Hypothalamus (tissue), 51 donors: Measurements from ENCODE around the gene CEMP1.

Experiments used
- DNase-seq, 51 donors: peaks; one replicate each; lab custom pipeline; 2025; lab: John Stamatoyannopoulos, UW

The CEMP1 gene

DNA sequence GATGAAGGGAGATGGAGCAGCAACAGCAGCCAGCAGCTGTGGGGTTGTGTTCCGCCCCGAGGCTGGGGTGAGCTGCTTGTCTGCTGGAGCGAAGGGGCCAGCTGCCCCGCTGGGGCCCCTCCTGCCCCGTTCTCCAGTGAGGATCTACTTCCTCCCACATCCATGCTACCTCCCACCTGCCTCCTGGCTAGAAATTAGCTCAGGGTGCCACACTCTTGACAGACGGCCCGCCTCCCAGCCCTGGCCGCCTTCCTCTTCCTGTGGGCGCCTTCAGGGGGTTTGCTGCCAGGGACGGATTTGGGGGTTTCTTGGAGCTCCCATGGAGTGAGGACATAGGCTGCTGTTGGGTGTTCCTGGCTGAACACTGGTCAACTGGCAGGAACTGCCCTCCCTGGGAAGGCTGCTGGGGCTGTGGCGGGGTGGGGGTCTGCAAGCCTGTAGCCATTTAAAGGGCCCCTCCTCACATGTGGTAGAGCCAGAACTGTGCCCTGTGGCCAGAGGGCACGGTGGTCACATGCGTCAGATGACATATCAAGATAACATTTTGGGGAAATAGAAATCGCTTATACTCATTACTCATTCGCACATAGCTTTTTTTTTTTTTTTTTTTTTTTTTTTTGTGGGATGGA, 43.2 kb downstream of the CEMP1 start:
- no peak for DNase-seq

DNA sequence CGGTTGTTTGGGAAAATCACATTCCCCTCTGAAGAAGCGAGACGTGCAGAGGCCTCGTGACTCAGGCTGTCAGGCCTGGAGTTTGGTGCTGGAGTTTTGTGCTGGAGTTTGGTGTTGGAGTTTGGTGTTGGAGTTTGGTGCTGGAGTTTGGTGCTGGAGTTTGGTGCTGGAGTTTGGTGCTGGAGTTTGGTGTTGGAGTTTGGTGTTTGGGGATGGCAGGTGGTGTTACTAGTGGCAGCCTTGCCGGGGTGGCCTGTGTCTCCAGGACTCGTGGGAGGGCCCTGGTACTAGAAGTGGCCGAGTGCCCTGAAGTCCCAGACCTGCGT, 43.7 kb downstream of the CEMP1 start:
- DNase-seq = no peak

- peak in 28 of 51 donors; percentile 12 to 82 (median 40) for DNase-seq
Measured at GRCh38 chr16:2486645-2487516, 44.3 kb downstream of the CEMP1 start.

- no peak for DNase-seq
Measured at GRCh38 chr16:2485811-2486507, 45.2 kb downstream of the CEMP1 start.

DNA sequence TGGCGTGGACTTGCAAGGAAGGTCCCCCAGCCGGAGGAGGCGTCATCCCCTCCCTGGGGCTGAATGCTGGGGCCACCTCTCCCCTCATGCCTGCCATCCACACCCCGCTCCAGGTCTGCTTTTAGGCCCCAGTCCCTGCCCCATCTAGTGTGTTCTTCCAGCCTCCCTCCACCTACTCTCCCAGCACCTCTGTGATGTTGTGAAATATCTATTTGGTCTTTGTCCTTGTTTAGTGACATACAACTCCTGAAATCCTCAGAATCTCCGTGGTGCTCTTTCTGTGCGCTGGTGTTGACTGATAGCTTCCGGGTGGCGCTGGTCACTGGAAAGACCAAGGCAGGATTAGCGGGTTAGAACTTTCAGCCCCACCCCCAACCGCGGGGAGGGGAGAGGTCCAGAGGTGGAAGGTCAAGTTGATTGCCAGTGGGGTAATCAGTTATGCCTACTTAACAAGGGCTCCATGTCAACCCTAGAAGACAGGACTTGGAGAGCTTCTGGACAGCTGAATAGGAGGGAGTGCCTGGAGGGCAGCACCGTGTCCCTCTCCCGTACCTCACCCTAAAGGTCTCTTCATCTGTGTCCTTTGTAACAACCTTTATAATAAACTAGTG, 46.2 kb downstream of the CEMP1 start:
- DNase-seq = no peak

- no peak for DNase-seq
Measured at GRCh38 chr16:2483939-2484897, 47.0 kb downstream of the CEMP1 start.

- peak in 42 of 51 donors; percentile 15 to 81 (median 50) for DNase-seq
Measured at GRCh38 chr16:2482708-2483534, 48.3 kb downstream of the CEMP1 start.

- DNase-seq = no peak
Measured at GRCh38 chr16:2482249-2482648, 49.0 kb downstream of the CEMP1 start.

DNA sequence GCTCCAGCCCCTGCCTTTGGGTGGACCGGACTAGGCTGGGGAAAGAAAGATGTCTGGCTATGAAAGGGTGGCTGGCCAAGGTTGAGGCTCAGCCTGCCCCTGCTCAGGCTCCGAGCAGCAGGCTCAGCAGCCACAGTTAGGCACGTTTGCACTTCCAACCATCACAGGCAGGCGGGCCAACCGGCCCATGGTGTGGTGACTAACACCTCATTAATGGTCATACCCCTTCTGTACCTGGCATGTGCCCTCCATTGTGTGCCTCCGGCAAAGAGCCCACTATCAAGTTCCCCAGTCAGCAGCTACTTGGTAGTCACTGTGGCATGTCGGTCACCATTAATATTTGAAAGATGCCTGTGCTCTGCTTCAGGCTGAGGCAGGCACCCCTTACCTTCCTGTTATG, 49.5 kb downstream of the CEMP1 start:
- DNase-seq = no peak

DNA sequence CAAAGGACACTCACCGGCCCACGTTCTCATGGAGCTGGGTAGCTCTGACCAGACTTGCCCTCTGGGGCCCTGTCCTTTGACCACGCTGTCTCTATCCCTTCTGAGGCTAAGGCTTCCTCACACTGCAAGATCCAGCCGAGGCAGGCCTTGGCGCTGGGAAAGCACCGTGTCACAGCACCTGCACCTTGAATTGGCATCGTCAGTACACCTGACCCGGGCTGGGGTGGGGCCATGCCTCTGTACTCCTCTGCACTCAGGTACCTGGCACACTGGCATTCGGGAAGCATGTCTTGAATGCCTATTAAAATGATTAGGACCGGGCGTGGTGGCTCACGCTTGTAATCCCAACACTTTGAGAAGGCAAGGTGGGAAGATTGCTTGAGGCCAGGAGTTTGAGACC, 50.3 kb downstream of the CEMP1 start:
- no peak for DNase-seq
